SIG-M5 (cell line): Measurements from ENCODE around the gene TSC22D1.
"Not testable (repeated sequence)": the region's sequence is repeated elsewhere in the genome, so short reads cannot be mapped to it uniquely, and the experiment has no call there.

Source experiments
- DNase-seq: peaks from one replicate; lab custom pipeline; 2025; lab: John Stamatoyannopoulos, UW

The TSC22D1 gene

GRCh38 chr13:44506251-44506650 is 69.9 kb downstream of the TSC22D1 start:
- no peak for DNase-seq

- DNase-seq = no peak
Observed at GRCh38 chr13:44504116-44504515, 72.0 kb downstream of the TSC22D1 start.

- DNase-seq = no peak
Observed at GRCh38 chr13:44498969-44499368, 77.2 kb downstream of the TSC22D1 start.

GRCh38 chr13:44498502-44498901 is 77.6 kb downstream of the TSC22D1 start:
- no peak for DNase-seq

GRCh38 chr13:44497801-44498200 is 78.3 kb downstream of the TSC22D1 start:
- no peak for DNase-seq

GRCh38 chr13:44493213-44493812 is 82.8 kb downstream of the TSC22D1 start:
- no peak for DNase-seq

GRCh38 chr13:44489751-44490150 is 86.4 kb downstream of the TSC22D1 start:
- no peak for DNase-seq

GRCh38 chr13:44487989-44488388 is 88.1 kb downstream of the TSC22D1 start:
- DNase-seq = no peak

GRCh38 chr13:44484562-44485138 is 91.5 kb downstream of the TSC22D1 start:
- no peak for DNase-seq

GRCh38 chr13:44474122-44474910 is 101.8 kb downstream of the TSC22D1 start:
- DNase-seq = no peak

GRCh38 chr13:44471686-44472085 is 104.4 kb downstream of the TSC22D1 start:
- DNase-seq = no peak

- DNase-seq = no peak
Observed at GRCh38 chr13:44470638-44471562, 105.2 kb downstream of the TSC22D1 start.

GRCh38 chr13:44468874-44469273 is 107.3 kb downstream of the TSC22D1 start:
- no peak for DNase-seq

GRCh38 chr13:44465318-44465717 is 110.8 kb downstream of the TSC22D1 start:
- DNase-seq = no peak

GRCh38 chr13:44464471-44464870 is 111.7 kb downstream of the TSC22D1 start:
- DNase-seq = no peak

- DNase-seq = no peak
Observed at GRCh38 chr13:44463759-44464158, 112.4 kb downstream of the TSC22D1 start.

- DNase-seq = no peak
Observed at GRCh38 chr13:44459674-44460073, 116.5 kb downstream of the TSC22D1 start.

- no peak for DNase-seq
Observed at GRCh38 chr13:44458313-44458975, 117.7 kb downstream of the TSC22D1 start.

- not testable (repeated sequence) for DNase-seq
Observed at GRCh38 chr13:44456212-44456611, 119.9 kb downstream of the TSC22D1 start.

GRCh38 chr13:44455769-44456168 is 120.4 kb downstream of the TSC22D1 start:
- DNase-seq = no peak

GRCh38 chr13:44453881-44454280 is 122.2 kb downstream of the TSC22D1 start:
- DNase-seq = no peak

GRCh38 chr13:44453069-44453468 is 123.1 kb downstream of the TSC22D1 start:
- no peak for DNase-seq
